HL-60 (cell line): ENCODE data around the gene OIP5.

Experiments used
- DNase-seq, 2 experiments: peaks; one replicate each; pipeline ENCODE4 v3.0.0-alpha.2; 2010 to 2020; ENCODE audit warnings: low read depth in 1 of 2, low spot score in 1 of 2
- H3K27ac ChIP-seq: fragments of 250-450 bp; sonication (Bioruptor Pico); replicated peaks from 2 replicates; pipeline ENCODE4 v1.5.1; 2020; ENCODE audit warnings: mild to moderate bottlenecking, moderate library complexity
- H3K27me3 ChIP-seq: fragments of 250-450 bp; sonication (Bioruptor Pico); 2 replicates; pipeline ENCODE4 v1.5.1; 2021; ENCODE audit warnings: mild to moderate bottlenecking, moderate library complexity; ENCODE audit not compliant: insufficient read depth, poor library complexity, severe bottlenecking
- H3K4me3 ChIP-seq: replicated peaks from 2 replicates; pipeline ENCODE4 v1.5.1; 2011; ENCODE audit warnings: mild to moderate bottlenecking, control low read depth, low read length; ENCODE audit not compliant: insufficient read depth
- CTCF ChIP-seq: IDR thresholded peaks from one replicate; pipeline ENCODE4 v1.5.1; 2011; ENCODE audit warnings: low read length, control low read depth, inconsistent platforms; ENCODE audit not compliant: insufficient read depth
- GABPA ChIP-seq: IDR thresholded peaks from 2 replicates; pipeline ENCODE4 v1.6.1; 2012; ENCODE audit warnings: low read depth
- POLR2AphosphoS5 ChIP-seq: IDR thresholded peaks from 2 replicates; pipeline ENCODE4 v1.6.1; 2012; ENCODE audit warnings: low read depth
- REST ChIP-seq: IDR thresholded peaks from 2 replicates; pipeline ENCODE4 v1.6.1; 2012; ENCODE audit warnings: low read depth; ENCODE audit not compliant: insufficient replicate concordance
- SPI1 ChIP-seq: IDR thresholded peaks from 2 replicates; pipeline ENCODE4 v1.6.1; 2012; ENCODE audit warnings: low read depth, mild to moderate bottlenecking, borderline replicate concordance

The OIP5 gene

GRCh38 chr15:41354371-41354770 lies 22.0 kb upstream of the OIP5 start:
- no peak overlapping the region for H3K4me3 ChIP-seq
- TF ChIP-seq GABPA (no peak), SPI1 (no peak), REST (no peak), POLR2AphosphoS5 (no peak), CTCF (no peak)
- H3K27me3 ChIP-seq, result no peaks in the 10 kb centered on the region
- DNase-seq, result no peak
- H3K27ac ChIP-seq, result no peak overlapping the region

- H3K27me3 ChIP-seq, result no peaks in the 10 kb centered on the region
- no peak for DNase-seq
- no peak for TF ChIP-seq REST
- no peak for TF ChIP-seq POLR2AphosphoS5
- no peak for TF ChIP-seq GABPA
- no peak for TF ChIP-seq SPI1
- no peak for TF ChIP-seq CTCF
- H3K27ac ChIP-seq, result no peak overlapping the region
- no peak overlapping the region for H3K4me3 ChIP-seq
Observed at GRCh38 chr15:41350057-41350717, 17.8 kb upstream of the OIP5 start.

- no peak overlapping the region for H3K27ac ChIP-seq
- no peak for DNase-seq
- no peaks in the 10 kb centered on the region for H3K27me3 ChIP-seq
- TF ChIP-seq CTCF, result no peak
- TF ChIP-seq REST, result no peak
- no peak for TF ChIP-seq POLR2AphosphoS5
- TF ChIP-seq GABPA, result no peak
- no peak for TF ChIP-seq SPI1
- no peak overlapping the region for H3K4me3 ChIP-seq
Observed at GRCh38 chr15:41347236-41347635, 14.8 kb upstream of the OIP5 start.
